OCI-LY1 (cell line): Measurements from ENCODE around the gene TBC1D9B.

Experiments used
- H2AFZ ChIP-seq: fragments of 200-600 bp; sonication (generic), shearing (Covaris generic); 2 replicates; pipeline ENCODE4 v1.6.0; 2014; ENCODE audit warnings: antibody characterized with exemption, mild to moderate bottlenecking, low read length
- H3F3A ChIP-seq: fragments of 200-600 bp; sonication (generic), shearing (Covaris generic); 2 replicates; pipeline ENCODE4 v1.6.0; 2014; ENCODE audit warnings: mild to moderate bottlenecking, antibody characterized with exemption, low read length, moderate library complexity; ENCODE audit not compliant: insufficient read depth
- H3K27ac ChIP-seq: fragments of 200-600 bp; sonication (generic); 2 replicates; pipeline ENCODE4 v1.5.1; 2014; ENCODE audit warnings: low read length, mixed run types, mild to moderate bottlenecking, low read depth; ENCODE audit not compliant: poor library complexity, severe bottlenecking
- H3K27me3 ChIP-seq: fragments of 200-600 bp; sonication (generic); 2 replicates; pipeline ENCODE4 v1.6.0; 2014; ENCODE audit warnings: antibody characterized with exemption, mild to moderate bottlenecking, low read length, moderate library complexity; ENCODE audit not compliant: insufficient read depth
- H3K36me3 ChIP-seq: fragments of 200-600 bp; sonication (generic); 2 replicates; pipeline ENCODE4 v1.6.1; 2014; ENCODE audit warnings: mild to moderate bottlenecking, antibody characterized with exemption, low read length, moderate library complexity, mixed read lengths; ENCODE audit not compliant: insufficient read depth
- H3K4me1 ChIP-seq: fragments of 200-600 bp; sonication (generic); 2 replicates; pipeline ENCODE4 v1.5.1; 2014; ENCODE audit warnings: mild to moderate bottlenecking, low read length, moderate library complexity; ENCODE audit not compliant: insufficient read depth, severe bottlenecking
- H3K4me2 ChIP-seq: fragments of 200-600 bp; sonication (generic), shearing (Covaris generic); 2 replicates; pipeline ENCODE4 v1.6.1; 2014; ENCODE audit warnings: low read length
- H3K4me3 ChIP-seq: fragments of 200-600 bp; sonication (generic); 2 replicates; pipeline ENCODE4 v1.5.1; 2014; ENCODE audit warnings: low read length, low read depth, mild to moderate bottlenecking, mixed read lengths; ENCODE audit not compliant: poor library complexity, severe bottlenecking
- H3K79me2 ChIP-seq: fragments of 200-600 bp; shearing (Covaris generic); 2 replicates; pipeline ENCODE4 v1.6.1; 2016; ENCODE audit warnings: mixed run types, low read length, mixed read lengths; ENCODE audit not compliant: insufficient read depth
- H3K9ac ChIP-seq: fragments of 200-600 bp; sonication (generic), shearing (Covaris generic); 2 replicates; pipeline ENCODE4 v1.6.1; 2014; ENCODE audit warnings: mild to moderate bottlenecking, low read length, mixed read lengths
- H3K9me2 ChIP-seq: fragments of 200-600 bp; sonication (generic), shearing (Covaris generic); 2 replicates; pipeline ENCODE4 v1.6.1; 2014; ENCODE audit warnings: low read depth, mild to moderate bottlenecking, low read length, mixed read lengths
- H3K9me3 ChIP-seq: fragments of 200-600 bp; shearing (Covaris generic); 2 replicates; pipeline ENCODE4 v1.6.1; 2014; ENCODE audit warnings: low read length, mixed read lengths
- H4K20me1 ChIP-seq: fragments of 200-600 bp; sonication (generic), shearing (Covaris generic); 2 replicates; pipeline ENCODE4 v1.6.0; 2016; ENCODE audit warnings: mild to moderate bottlenecking, low read length; ENCODE audit not compliant: insufficient read depth
- EZH2 ChIP-seq: fragments of 200-600 bp; sonication (generic), shearing (Covaris generic); IDR thresholded peaks from 2 replicates; pipeline ENCODE4 v1.8.0; 2017; ENCODE audit warnings: borderline replicate concordance, mixed run types, mild to moderate bottlenecking, antibody characterized with exemption, low read length, moderate library complexity, mixed read lengths
- TF ChIP-seq, protein P1 (sequence below): fragments of 200-600 bp; sonication (generic), shearing (Covaris generic); IDR thresholded peaks from 2 replicates; pipeline ENCODE4 v1.5.1; 2017; ENCODE audit warnings: mild to moderate bottlenecking, antibody characterized with exemption, low read length, moderate library complexity, mixed read lengths

TBC1D9B gene

DNA sequence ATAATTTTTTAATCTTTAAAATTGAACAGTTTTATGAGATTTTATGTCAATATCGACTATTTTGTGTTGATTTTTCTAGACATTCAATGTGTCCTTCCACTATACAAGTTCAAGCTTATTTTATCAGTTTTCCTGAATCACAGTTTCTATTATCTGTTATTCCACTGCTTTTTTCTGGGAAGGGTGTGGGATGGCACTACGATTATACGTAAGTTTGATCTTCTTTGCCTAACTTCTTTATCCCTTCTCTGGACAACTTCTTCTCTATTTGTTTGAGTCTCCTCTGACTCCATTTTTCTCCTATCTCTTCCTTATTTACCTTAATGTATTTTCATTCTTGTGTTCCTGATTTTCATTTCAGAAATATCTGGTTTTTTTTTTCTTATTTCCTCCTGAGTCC is 24.5 kb downstream of the TBC1D9B start:
- Histone ChIP-seq H3K4me3 (no peak overlapping the region), H3K4me1 (no peaks in the 10 kb centered on the region), H4K20me1 (no peaks in the 10 kb centered on the region), H3K27ac (no peak overlapping the region), H3K9me2 (no peaks in the 10 kb centered on the region), H3F3A (no peaks in the 10 kb centered on the region), H3K9ac (no peak overlapping the region), H3K79me2 (no peaks in the 10 kb centered on the region), H3K9me3 (peaks cover 20% of the 10 kb centered on the region), H3K36me3 (peaks cover 64% of the 10 kb centered on the region), H2AFZ (no peak overlapping the region), H3K4me2 (no peak overlapping the region), H3K27me3 (no peaks in the 10 kb centered on the region)
- TF ChIP-seq, protein P1, sequence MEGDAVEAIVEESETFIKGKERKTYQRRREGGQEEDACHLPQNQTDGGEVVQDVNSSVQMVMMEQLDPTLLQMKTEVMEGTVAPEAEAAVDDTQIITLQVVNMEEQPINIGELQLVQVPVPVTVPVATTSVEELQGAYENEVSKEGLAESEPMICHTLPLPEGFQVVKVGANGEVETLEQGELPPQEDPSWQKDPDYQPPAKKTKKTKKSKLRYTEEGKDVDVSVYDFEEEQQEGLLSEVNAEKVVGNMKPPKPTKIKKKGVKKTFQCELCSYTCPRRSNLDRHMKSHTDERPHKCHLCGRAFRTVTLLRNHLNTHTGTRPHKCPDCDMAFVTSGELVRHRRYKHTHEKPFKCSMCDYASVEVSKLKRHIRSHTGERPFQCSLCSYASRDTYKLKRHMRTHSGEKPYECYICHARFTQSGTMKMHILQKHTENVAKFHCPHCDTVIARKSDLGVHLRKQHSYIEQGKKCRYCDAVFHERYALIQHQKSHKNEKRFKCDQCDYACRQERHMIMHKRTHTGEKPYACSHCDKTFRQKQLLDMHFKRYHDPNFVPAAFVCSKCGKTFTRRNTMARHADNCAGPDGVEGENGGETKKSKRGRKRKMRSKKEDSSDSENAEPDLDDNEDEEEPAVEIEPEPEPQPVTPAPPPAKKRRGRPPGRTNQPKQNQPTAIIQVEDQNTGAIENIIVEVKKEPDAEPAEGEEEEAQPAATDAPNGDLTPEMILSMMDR: no peak
- no peak for TF ChIP-seq EZH2

DNA sequence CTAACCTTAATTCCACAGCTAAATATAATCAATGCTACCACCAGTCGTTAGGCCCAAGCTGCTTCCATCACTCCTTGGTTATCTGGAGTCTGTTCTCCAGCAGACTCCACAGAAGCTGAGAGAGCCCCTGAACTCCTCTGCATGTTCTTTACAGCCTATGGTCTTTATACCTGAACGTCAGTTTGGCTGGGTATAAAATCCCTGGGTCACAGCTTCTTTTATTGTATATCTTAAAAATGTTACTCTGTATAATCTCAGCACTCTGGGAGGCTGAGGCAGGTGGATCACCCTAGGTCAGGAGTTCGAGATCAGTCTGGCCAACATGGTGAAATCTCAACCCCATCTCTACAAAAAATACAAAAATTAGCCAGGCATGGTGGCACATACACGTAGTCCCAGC is 25.4 kb downstream of the TBC1D9B start:
- H3K9ac ChIP-seq: no peak overlapping the region
- no peak overlapping the region for H2AFZ ChIP-seq
- H3K9me2 ChIP-seq: no peaks in the 10 kb centered on the region
- H3K27me3 ChIP-seq: no peaks in the 10 kb centered on the region
- H3K4me2 ChIP-seq: no peak overlapping the region
- H3K4me3 ChIP-seq: no peak overlapping the region
- no peak overlapping the region for H3K27ac ChIP-seq
- TF ChIP-seq, protein P1: no peak
- TF ChIP-seq EZH2: no peak
- peaks cover 20% of the 10 kb centered on the region for H3K9me3 ChIP-seq
- H3K79me2 ChIP-seq: no peaks in the 10 kb centered on the region
- H3K4me1 ChIP-seq: no peaks in the 10 kb centered on the region
- peaks cover 60% of the 10 kb centered on the region for H3K36me3 ChIP-seq
- H3F3A ChIP-seq: no peaks in the 10 kb centered on the region
- H4K20me1 ChIP-seq: no peaks in the 10 kb centered on the region

DNA sequence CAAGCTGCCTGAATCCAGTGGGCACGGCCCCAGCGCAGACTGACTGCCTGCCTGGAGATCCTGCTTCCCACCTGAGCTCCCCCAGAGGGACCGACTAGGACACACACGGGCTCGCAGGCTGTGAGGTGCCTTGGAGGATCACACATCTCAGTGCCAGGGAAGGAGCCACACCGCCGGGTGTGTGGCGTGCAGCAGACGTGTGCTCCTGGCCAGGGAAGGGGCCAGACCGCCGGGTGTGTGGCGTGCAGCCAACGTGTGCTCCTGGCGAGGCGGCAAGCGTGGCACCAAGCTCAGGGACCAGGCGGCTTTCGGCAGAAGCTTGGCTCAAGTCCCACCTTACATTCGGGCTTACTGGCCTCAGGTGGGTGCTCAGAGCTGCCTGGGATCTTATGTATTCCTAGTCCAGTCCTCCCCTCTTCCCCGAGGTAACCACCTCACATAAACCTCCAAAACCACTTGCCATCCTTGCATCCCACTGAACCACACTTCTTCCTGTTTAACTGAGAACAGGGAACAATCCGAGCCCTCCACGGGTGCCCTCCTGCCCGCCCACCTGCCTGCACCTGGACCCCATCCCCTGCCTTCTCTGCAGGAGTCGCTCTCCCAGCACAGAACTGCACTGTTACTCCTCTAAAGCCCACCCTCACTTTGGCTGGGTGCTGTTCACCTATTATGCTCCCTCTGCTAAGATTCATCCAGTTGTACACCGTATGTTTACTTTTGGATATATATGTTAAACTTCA is 26.7 kb downstream of the TBC1D9B start:
- Histone ChIP-seq H3K27ac (no peak overlapping the region), H3K9me3 (peaks cover 20% of the 10 kb centered on the region), H3K36me3 (peaks cover 54% of the 10 kb centered on the region), H4K20me1 (no peaks in the 10 kb centered on the region), H3K9ac (no peak overlapping the region), H3K4me2 (no peak overlapping the region), H3K79me2 (no peaks in the 10 kb centered on the region), H3F3A (no peaks in the 10 kb centered on the region), H3K4me3 (no peak overlapping the region), H3K27me3 (no peaks in the 10 kb centered on the region), H3K4me1 (no peaks in the 10 kb centered on the region), H3K9me2 (no peaks in the 10 kb centered on the region), H2AFZ (no peak overlapping the region)
- TF ChIP-seq, protein P1: no peak
- no peak for TF ChIP-seq EZH2
